ENCODE results near the gene ZNRF4.
"Not testable (repeated sequence)": the region's sequence is repeated elsewhere in the genome, so short reads cannot be mapped to it uniquely, and the experiment has no call there.

The ZNRF4 gene

DNA sequence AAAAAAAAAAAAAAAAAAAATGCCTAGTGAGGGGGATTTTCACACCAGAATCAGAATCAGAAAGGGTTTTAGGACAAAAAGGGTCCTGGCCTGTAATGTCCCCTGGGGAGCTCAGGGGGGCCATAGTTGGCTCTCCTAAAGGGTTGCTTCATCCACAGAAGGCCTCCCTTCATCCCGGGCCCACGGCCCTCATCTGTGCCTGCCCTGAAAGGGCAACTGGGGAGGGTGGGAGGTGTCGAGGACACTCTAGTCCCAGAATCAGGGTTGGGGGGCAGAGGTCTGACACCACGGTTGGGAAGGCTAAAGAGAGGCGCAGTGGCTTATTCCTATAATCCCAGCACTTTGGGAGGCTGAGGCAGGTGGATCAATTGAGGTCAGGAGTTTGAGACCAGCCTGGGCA, 22.5 kb upstream of the ZNRF4 start:
- Histone ChIP-seq H3K9ac (ENCODE audit: low read length) (no peak overlapping the region), H3K27me3 (ENCODE audit: control insufficient read depth, insufficient read depth, low read length) (peaks cover 9% of the 10 kb centered on the region), H3K4me1 (ENCODE audit: control insufficient read depth, insufficient read depth, low read length) (no peaks in the 10 kb centered on the region), H3K9me3 (ENCODE audit: control insufficient read depth, low read length) (no peaks in the 10 kb centered on the region), H3K4me3 (ENCODE audit: low read length) (no peak overlapping the region), H3K36me3 (ENCODE audit: control insufficient read depth, insufficient read depth, low read length) (no peaks in the 10 kb centered on the region)

DNA sequence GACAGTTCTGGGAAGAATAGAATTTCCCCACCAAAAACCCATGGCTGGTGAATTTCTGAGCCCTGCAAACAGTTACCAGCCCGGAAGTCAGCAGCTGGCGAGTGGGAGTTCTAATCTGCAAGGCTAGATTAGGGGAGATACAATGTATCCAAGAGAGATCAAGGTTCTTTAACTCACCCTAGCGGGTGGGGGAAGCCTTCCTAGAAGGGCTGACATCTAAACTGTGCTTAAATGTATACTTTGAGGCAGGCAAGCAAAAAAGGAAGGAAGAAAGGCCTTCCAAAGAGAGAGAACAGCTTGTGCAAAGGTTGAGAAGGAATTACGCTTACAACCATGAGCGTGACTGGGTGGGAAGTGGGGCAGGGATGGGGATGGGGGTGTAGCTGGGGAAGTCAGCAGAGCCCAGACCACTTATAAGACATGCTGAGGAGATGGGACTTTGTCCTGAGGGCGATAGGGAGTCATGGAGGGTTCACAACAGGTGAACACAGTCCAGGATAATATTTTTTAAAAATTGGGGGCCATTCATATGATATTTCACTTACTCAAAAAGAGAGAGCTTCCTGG, 20.8 kb upstream of the ZNRF4 start:
- Histone ChIP-seq H3K4me3 (ENCODE audit: low read length) (no peak overlapping the region), H3K9me3 (ENCODE audit: control insufficient read depth, low read length) (no peaks in the 10 kb centered on the region), H3K9ac (ENCODE audit: low read length) (no peak overlapping the region), H3K27me3 (ENCODE audit: control insufficient read depth, insufficient read depth, low read length) (peaks cover 9% of the 10 kb centered on the region), H3K36me3 (ENCODE audit: control insufficient read depth, insufficient read depth, low read length) (no peaks in the 10 kb centered on the region), H3K4me1 (ENCODE audit: control insufficient read depth, insufficient read depth, low read length) (no peaks in the 10 kb centered on the region)

- Histone ChIP-seq H3K9me3 (ENCODE audit: control insufficient read depth, low read length) (no peaks in the 10 kb centered on the region), H3K9ac (ENCODE audit: low read length) (no peak overlapping the region), H3K4me3 (ENCODE audit: low read length) (no peak overlapping the region), H3K27me3 (ENCODE audit: control insufficient read depth, insufficient read depth, low read length) (peaks cover 9% of the 10 kb centered on the region), H3K4me1 (ENCODE audit: control insufficient read depth, insufficient read depth, low read length) (no peaks in the 10 kb centered on the region), H3K36me3 (ENCODE audit: control insufficient read depth, insufficient read depth, low read length) (no peaks in the 10 kb centered on the region)
These were observed 20.1 kb upstream of the ZNRF4 start for GRCh38 chr19:5434970-5435641.

- Histone ChIP-seq H3K9me3 (ENCODE audit: control insufficient read depth, low read length) (no peaks in the 10 kb centered on the region), H3K27me3 (ENCODE audit: control insufficient read depth, insufficient read depth, low read length) (peaks cover 9% of the 10 kb centered on the region), H3K36me3 (ENCODE audit: control insufficient read depth, insufficient read depth, low read length) (no peaks in the 10 kb centered on the region), H3K4me3 (ENCODE audit: low read length) (no peak overlapping the region), H3K9ac (ENCODE audit: low read length) (no peak overlapping the region), H3K4me1 (ENCODE audit: control insufficient read depth, insufficient read depth, low read length) (no peaks in the 10 kb centered on the region)
These were observed 19.6 kb upstream of the ZNRF4 start for GRCh38 chr19:5435642-5436017.

DNA sequence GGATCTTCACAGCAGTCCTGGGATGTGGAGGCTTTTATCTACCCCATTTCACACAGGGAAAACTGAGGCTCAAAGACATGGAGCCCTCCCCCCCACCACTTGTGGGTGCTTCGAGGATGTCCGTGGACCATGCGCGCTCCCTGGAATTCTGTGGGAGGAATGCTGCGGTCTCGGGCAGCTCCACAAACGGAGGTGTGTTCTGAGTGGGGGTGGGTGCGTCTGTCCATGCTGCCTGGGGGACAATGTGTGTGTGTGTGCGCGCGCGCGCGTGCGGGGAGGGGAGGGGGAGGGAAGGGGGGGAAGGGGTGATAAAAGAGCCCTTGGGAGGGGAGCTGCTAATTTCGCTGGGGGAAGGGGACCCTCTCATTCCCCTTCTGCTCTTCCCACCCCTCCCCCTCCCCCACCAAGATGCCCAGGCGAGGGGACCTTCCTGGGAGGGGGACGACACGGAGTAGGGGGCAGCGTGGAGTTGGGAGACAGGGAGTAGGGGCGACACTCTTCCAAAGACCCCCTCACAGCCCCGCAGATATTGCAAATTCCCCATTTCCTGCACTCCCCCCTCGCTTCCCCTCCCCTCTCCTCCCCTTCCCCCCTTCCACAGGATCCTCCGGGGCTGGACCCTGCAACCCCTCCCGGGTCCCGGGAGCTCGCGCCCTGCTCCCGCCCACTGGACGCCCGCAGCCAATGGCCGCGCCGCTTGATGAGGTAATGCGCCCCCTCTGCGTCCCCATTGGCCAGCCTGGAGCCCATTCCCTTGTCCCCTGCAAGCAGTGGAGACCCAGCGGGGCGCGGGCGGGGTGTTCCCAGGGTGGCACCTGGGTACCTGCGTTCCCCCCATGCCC, 18.9 kb upstream of the ZNRF4 start:
- no peak overlapping the region for H3K9ac ChIP-seq (ENCODE audit: low read length)
- no peak overlapping the region for H3K4me3 ChIP-seq (ENCODE audit: low read length)
- H3K9me3 ChIP-seq (ENCODE audit: control insufficient read depth, low read length), result no peaks in the 10 kb centered on the region
- H3K36me3 ChIP-seq (ENCODE audit: control insufficient read depth, insufficient read depth, low read length), result no peaks in the 10 kb centered on the region
- no peaks in the 10 kb centered on the region for H3K4me1 ChIP-seq (ENCODE audit: control insufficient read depth, insufficient read depth, low read length)
- peaks cover 9% of the 10 kb centered on the region for H3K27me3 ChIP-seq (ENCODE audit: control insufficient read depth, insufficient read depth, low read length)

DNA sequence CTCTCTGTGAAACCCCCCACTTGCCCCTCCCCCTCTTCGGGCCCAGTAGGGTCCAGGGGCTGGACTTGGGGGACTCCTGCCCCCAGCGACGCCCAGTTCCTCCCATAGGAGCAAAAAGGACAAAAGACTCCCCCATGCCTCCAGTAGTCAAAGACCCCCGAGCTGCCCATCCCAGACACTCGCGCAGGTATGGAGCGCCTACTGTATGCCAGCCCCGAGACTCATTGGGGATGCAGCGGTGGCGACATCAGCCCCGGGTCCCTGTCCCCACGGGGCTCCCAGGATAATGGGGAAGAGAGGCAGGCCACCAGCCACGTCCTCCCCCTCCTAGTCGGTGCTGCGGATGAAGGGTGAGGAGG, 18.3 kb upstream of the ZNRF4 start:
- Histone ChIP-seq H3K4me1 (ENCODE audit: control insufficient read depth, insufficient read depth, low read length) (no peaks in the 10 kb centered on the region), H3K4me3 (ENCODE audit: low read length) (no peak overlapping the region), H3K36me3 (ENCODE audit: control insufficient read depth, insufficient read depth, low read length) (no peaks in the 10 kb centered on the region), H3K9me3 (ENCODE audit: control insufficient read depth, low read length) (no peaks in the 10 kb centered on the region), H3K27me3 (ENCODE audit: control insufficient read depth, insufficient read depth, low read length) (peaks cover 9% of the 10 kb centered on the region), H3K9ac (ENCODE audit: low read length) (no peak overlapping the region)

DNA sequence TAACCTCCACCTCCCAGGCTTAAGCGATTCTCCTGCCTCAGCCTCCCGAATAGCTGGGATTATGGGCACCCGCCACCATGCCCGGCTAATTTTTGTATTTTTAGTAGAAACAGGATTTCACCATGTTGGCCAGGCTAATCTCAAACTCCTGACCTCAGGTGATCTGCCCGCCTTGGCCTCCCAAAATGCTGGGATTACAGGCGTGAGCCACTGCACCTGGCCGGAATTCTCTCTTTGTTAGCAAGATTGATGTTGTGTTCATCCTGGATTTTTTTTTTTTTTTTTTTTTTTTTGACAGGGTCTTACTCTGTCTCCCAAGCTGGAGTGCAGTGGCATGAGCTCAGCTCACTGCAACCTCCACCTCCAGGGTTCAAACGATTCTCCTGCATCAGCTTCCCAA, 16.5 kb upstream of the ZNRF4 start:
- H3K4me3 ChIP-seq (ENCODE audit: low read length); H3K27me3 ChIP-seq (ENCODE audit: control insufficient read depth, insufficient read depth, low read length); H3K4me1 ChIP-seq (ENCODE audit: control insufficient read depth, insufficient read depth, low read length); H3K36me3 ChIP-seq (ENCODE audit: control insufficient read depth, insufficient read depth, low read length); H3K9me3 ChIP-seq (ENCODE audit: control insufficient read depth, low read length); H3K9ac ChIP-seq (ENCODE audit: low read length): not testable (repeated sequence)

DNA sequence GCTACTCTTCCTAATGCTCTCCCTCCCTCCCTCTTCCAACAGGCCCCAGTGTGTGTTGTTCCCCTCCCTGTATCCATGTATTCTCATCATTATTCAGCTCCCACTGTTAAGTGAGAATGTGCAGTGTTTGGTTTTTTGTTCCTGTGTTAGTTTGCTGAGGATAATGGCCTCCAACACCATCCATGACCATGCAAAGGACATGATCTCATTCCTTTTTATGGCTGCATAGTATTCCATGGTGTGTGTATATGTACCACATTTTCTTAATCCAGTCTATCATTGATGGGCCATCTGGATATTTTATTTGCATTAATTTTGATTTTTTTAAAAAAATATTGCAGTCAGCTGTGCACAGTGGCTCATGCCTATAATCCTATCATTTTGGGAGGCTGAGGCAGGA, 15.8 kb upstream of the ZNRF4 start:
- H3K4me1 ChIP-seq (ENCODE audit: control insufficient read depth, insufficient read depth, low read length), result no peaks in the 10 kb centered on the region
- H3K4me3 ChIP-seq (ENCODE audit: low read length), result no peak overlapping the region
- no peaks in the 10 kb centered on the region for H3K9me3 ChIP-seq (ENCODE audit: control insufficient read depth, low read length)
- no peak overlapping the region for H3K9ac ChIP-seq (ENCODE audit: low read length)
- peaks cover 9% of the 10 kb centered on the region for H3K27me3 ChIP-seq (ENCODE audit: control insufficient read depth, insufficient read depth, low read length)
- no peaks in the 10 kb centered on the region for H3K36me3 ChIP-seq (ENCODE audit: control insufficient read depth, insufficient read depth, low read length)

DNA sequence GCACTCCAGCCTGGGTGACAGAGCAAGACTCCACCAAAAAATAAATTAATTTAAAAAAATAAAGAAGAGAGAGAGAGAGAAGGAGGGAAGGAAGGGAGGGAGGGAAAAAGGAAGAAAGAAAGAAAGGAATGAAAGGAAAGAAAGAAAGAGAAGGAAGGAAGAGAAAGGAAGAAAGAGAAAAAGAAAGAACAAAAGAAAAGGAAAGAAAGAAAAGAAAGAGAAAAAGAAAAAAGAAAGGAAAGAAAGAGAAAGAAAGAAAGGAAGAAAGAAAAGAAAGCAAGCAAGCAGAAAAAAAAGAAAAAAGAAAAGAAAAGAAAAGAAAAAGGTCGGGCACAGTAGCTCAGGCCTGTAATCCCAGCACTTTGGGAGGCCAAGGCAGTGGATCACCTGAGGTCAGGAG, 14.9 kb upstream of the ZNRF4 start:
- H3K27me3 ChIP-seq (ENCODE audit: control insufficient read depth, insufficient read depth, low read length), result peaks cover 9% of the 10 kb centered on the region
- H3K9ac ChIP-seq (ENCODE audit: low read length), result no peak overlapping the region
- H3K36me3 ChIP-seq (ENCODE audit: control insufficient read depth, insufficient read depth, low read length), result no peaks in the 10 kb centered on the region
- no peaks in the 10 kb centered on the region for H3K9me3 ChIP-seq (ENCODE audit: control insufficient read depth, low read length)
- no peak overlapping the region for H3K4me3 ChIP-seq (ENCODE audit: low read length)
- no peaks in the 10 kb centered on the region for H3K4me1 ChIP-seq (ENCODE audit: control insufficient read depth, insufficient read depth, low read length)

- no peak overlapping the region for H3K4me3 ChIP-seq (ENCODE audit: low read length)
- no peaks in the 10 kb centered on the region for H3K36me3 ChIP-seq (ENCODE audit: control insufficient read depth, insufficient read depth, low read length)
- peaks cover 9% of the 10 kb centered on the region for H3K27me3 ChIP-seq (ENCODE audit: control insufficient read depth, insufficient read depth, low read length)
- H3K9me3 ChIP-seq (ENCODE audit: control insufficient read depth, low read length), result no peaks in the 10 kb centered on the region
- no peak overlapping the region for H3K9ac ChIP-seq (ENCODE audit: low read length)
- no peaks in the 10 kb centered on the region for H3K4me1 ChIP-seq (ENCODE audit: control insufficient read depth, insufficient read depth, low read length)
These were observed 11.5 kb upstream of the ZNRF4 start for GRCh38 chr19:5443723-5444122.

GRCh38 chr19:5444431-5444830, 10.8 kb upstream of the ZNRF4 start:
- no peaks in the 10 kb centered on the region for H3K4me1 ChIP-seq (ENCODE audit: control insufficient read depth, insufficient read depth, low read length)
- H3K9me3 ChIP-seq (ENCODE audit: control insufficient read depth, low read length), result no peaks in the 10 kb centered on the region
- no peak overlapping the region for H3K9ac ChIP-seq (ENCODE audit: low read length)
- H3K27me3 ChIP-seq (ENCODE audit: control insufficient read depth, insufficient read depth, low read length), result peaks cover 11% of the 10 kb centered on the region
- H3K4me3 ChIP-seq (ENCODE audit: low read length), result no peak overlapping the region
- H3K36me3 ChIP-seq (ENCODE audit: control insufficient read depth, insufficient read depth, low read length), result no peaks in the 10 kb centered on the region

DNA sequence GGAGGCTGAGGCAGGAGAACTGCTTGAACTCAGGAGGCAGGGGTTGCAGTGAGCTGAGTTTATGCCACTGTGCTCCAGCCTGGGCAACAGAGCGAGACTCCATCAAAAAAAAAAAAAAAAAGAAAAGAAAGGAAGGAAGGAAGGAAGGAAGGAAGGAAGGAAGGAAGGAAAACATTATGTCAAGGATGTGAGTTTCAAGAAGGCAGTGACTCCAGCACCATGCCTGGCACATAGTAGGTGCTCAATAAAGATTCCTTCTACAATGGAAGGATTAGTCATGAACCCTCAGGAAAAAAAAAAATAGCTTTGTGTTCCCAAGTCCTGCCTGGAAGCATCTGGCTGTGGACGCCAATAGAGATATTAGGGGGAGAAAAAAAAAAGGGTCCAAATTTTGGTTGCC, 10.1 kb upstream of the ZNRF4 start:
- Histone ChIP-seq H3K9ac (ENCODE audit: low read length) (no peak overlapping the region), H3K4me1 (ENCODE audit: control insufficient read depth, insufficient read depth, low read length) (no peaks in the 10 kb centered on the region), H3K27me3 (ENCODE audit: control insufficient read depth, insufficient read depth, low read length) (peaks cover 16% of the 10 kb centered on the region), H3K4me3 (ENCODE audit: low read length) (no peak overlapping the region), H3K36me3 (ENCODE audit: control insufficient read depth, insufficient read depth, low read length) (no peaks in the 10 kb centered on the region), H3K9me3 (ENCODE audit: control insufficient read depth, low read length) (no peaks in the 10 kb centered on the region)

Measured in mucosa of stomach (tissue), 1 donor.